Measurements from ENCODE around the gene SNRPA. TPM values are rescaled to one million over a fixed set of nuclear protein-coding genes. Genes with fewer than 3 reads are reported as not detected.

The SNRPA gene
- total and polyA plus RNA-seq, 2 of the 8 experiments (the other 6 are each of a cell fraction or from before 2014, with no cell fraction given): 201 to 202 TPM

GRCh38 chr19:40777937-40778705, 27.1 kb downstream of the SNRPA start, which contains the start of gene RAB4B:
TSS of gene RAB4B (plus strand) at chr19:40778247. CDS start at chr19:40778376, 129 bp downstream.
- H2BK12ac ChIP-seq (ENCODE audit: low read depth, low read length): peak within 1 kb of the TSS; percentile 95
- H2AFZ ChIP-seq (ENCODE audit: low read length): peak within 1 kb of the TSS; percentile 59; the same call in 1 of the 2 replicates
- peak within 1 kb of the TSS; percentile 94; the same call in 1 of the 2 replicates for H4K8ac ChIP-seq (ENCODE audit: extremely low read depth, insufficient read depth, low read length)
- peak within 1 kb of the TSS; percentile 97 for H2BK5ac ChIP-seq (ENCODE audit: low read depth, low read length)
- H2BK120ac ChIP-seq (replicated peaks; ENCODE audit: low read depth, low read length): peak within 1 kb of the TSS; percentile 25
- H3K18ac ChIP-seq (ENCODE audit: extremely low read depth, low read length): peak within 1 kb of the TSS; percentile 95
- H3K27ac ChIP-seq (ENCODE audit: low read depth, low read length): peak within 1 kb of the TSS; percentile 99
- peak within 1 kb of the TSS; percentile 87 for H4K5ac ChIP-seq (ENCODE audit: insufficient read length, low read depth, low read length)
- H3K4me3 ChIP-seq (ENCODE audit: extremely low read depth in 1 of 4, insufficient read depth in 2 of 4, low read depth in 3 of 4, low read length in 4 of 4): peak within 1 kb of the TSS; percentile 79 to 90 (median 86)
- peak within 1 kb of the TSS; percentile 37 for H3K56ac ChIP-seq (replicated peaks; ENCODE audit: insufficient read length, low read depth, low read length)
- peak within 1 kb of the TSS; percentile 82 to 99 (median 88) for H3K9ac ChIP-seq (replicated peaks in 1 of 4; ENCODE audit: extremely low read depth in 1 of 4, low read depth in 3 of 4, low read length in 3 of 4)
- H2BK20ac ChIP-seq (ENCODE audit: low read length): no peak within 1 kb of the TSS; the same call in 1 of the 2 replicates
- H4K91ac ChIP-seq (replicated peaks; ENCODE audit: insufficient read length, low read length): peak within 1 kb of the TSS; percentile 67
- H2AK5ac ChIP-seq (ENCODE audit: low read depth, low read length): peak within 1 kb of the TSS; percentile 91
- POLR2A ChIA-PET (ENCODE audit: partially characterized antibody): interaction anchor here (0.7 to 17.9 kb wide), 17 partner anchors 8 to 486 kb away, joined by 3 to 399 read pairs (median 6); partner anchors contain the start of genes ACTMAP, EGLN2, HNRNPUL1 and NUMBL
- WGBS, 2 experiments (ENCODE audit: extremely low coverage in 1 of 2, insufficient coverage in 1 of 2, insufficient read length in 1 of 2, insufficient replicate concordance in 2 of 2, low coverage in 1 of 2, low lambda C conversion rate in 2 of 2, missing lambda C conversion rate in 1 of 2): 2% methylated on average over 25 of the region's 56 CpGs; no CpG with 5 or more reads in 1 of the 2 experiments
- peak; percentile 100 for DNase-seq (ENCODE audit: low read depth in 1 of 2, low spot score in 2 of 2)
- no peaks in the 10 kb centered on the region for H3K27me3 ChIP-seq (replicated peaks in 1 of 4; ENCODE audit: control insufficient read depth in 3 of 4, extremely low read depth in 1 of 4, insufficient read depth in 3 of 4, low read length in 3 of 4)
- peaks cover 8% of the 10 kb centered on the region; the same call in 1 of the 2 replicates for H3K23me2 ChIP-seq (ENCODE audit: low read depth, low read length)
- H3K36me3 ChIP-seq (ENCODE audit: control insufficient read depth in 2 of 4, insufficient read depth in 4 of 4, low read length in 3 of 4): no peaks in the 10 kb centered on the region
- peak within 1 kb of the TSS; percentile 20 for H3K4ac ChIP-seq (replicated peaks; ENCODE audit: insufficient read length, low read depth, low read length)
- CTCF ChIA-PET (ENCODE audit: partially characterized antibody): interaction anchor here (0.6 to 3.9 kb wide), 8 partner anchors 19 to 1418 kb away, joined by 3 to 29 read pairs (median 4); partner anchors contain the start of gene EGLN2
- H3K14ac ChIP-seq (ENCODE audit: insufficient read length): peak within 1 kb of the TSS; percentile 14
- no peak within 1 kb of the TSS for H3K23ac ChIP-seq (ENCODE audit: insufficient read length)
- FAIRE-seq: no peak
- no peaks in the 10 kb centered on the region for H3K79me1 ChIP-seq (ENCODE audit: low read depth, low read length)
- H2BK15ac ChIP-seq (ENCODE audit: low read length): peak within 1 kb of the TSS; percentile 99
- no peaks in the 10 kb centered on the region for H3K79me2 ChIP-seq (ENCODE audit: control insufficient read depth in 1 of 2, insufficient read depth in 2 of 2, low read length in 2 of 2)
- H4K20me1 ChIP-seq (replicated peaks in 1 of 2; ENCODE audit: control insufficient read depth in 1 of 2, insufficient read depth in 2 of 2, low read length in 2 of 2): no peaks in the 10 kb centered on the region
- H3K4me2 ChIP-seq (ENCODE audit: insufficient read depth in 1 of 2, low read depth in 2 of 2, low read length in 2 of 2): peak within 1 kb of the TSS; percentile 94 to 96
- H3K9me3 ChIP-seq (ENCODE audit: insufficient read depth in 2 of 2, low read depth in 1 of 2, low read length in 1 of 2): no peaks in the 10 kb centered on the region
- H3K4me1 ChIP-seq (replicated peaks in 1 of 4; ENCODE audit: control insufficient read depth in 3 of 4, insufficient read depth in 4 of 4, low read length in 3 of 4): peaks cover 0 to 14% (median 6%) of the 10 kb centered on the region in 4 experiments; a peak in 6 of 7 replicates
- TF ChIP-seq TAF1 (IDR thresholded peaks at IDR 0.05; ENCODE audit: low read depth, low read length): peak; percentile 58
- TF ChIP-seq BRCA1 (IDR thresholded peaks at IDR 0.05; ENCODE audit: low read depth, low read length): no peak
- no peak for TF ChIP-seq POU5F1 (IDR thresholded peaks at IDR 0.05; ENCODE audit: low read depth, low read length)
- TF ChIP-seq JUN (IDR thresholded peaks at IDR 0.05; ENCODE audit: low read depth, low read length): no peak
- no peak for TF ChIP-seq RXRA (IDR thresholded peaks at IDR 0.05; ENCODE audit: insufficient read depth, low read depth, low read length)
- no peak for TF ChIP-seq ZNF274 (IDR thresholded peaks at IDR 0.05; ENCODE audit: borderline replicate concordance, extremely low read depth, low read length)
- TF ChIP-seq CHD2 (IDR thresholded peaks at IDR 0.05; ENCODE audit: low read length): peak; percentile 87
- no peak for TF ChIP-seq NANOG (IDR thresholded peaks at IDR 0.05; ENCODE audit: insufficient read depth, low read depth, low read length, poor library complexity, severe bottlenecking)
- no peak for TF ChIP-seq SRF (IDR thresholded peaks at IDR 0.05; ENCODE audit: low read depth, low read length)
- TF ChIP-seq SIN3A (conservative IDR thresholded peaks at IDR 0.05 in 1 of 2, IDR thresholded peaks at IDR 0.05 in 1 of 2; ENCODE audit: low read depth in 1 of 2, low read length in 2 of 2): peak; percentile 53 to 82; a peak in 2 of 4 replicates
- no peak for TF ChIP-seq SUZ12 (IDR thresholded peaks at IDR 0.05; ENCODE audit: low read length)

Data from H1 (cell line).